Lung (tissue), 12 donors: ENCODE results near the gene PPARGC1A. TPM values are rescaled to one million over a fixed set of nuclear protein-coding genes. Genes with fewer than 3 reads are reported as not detected.

Source experiments
- ATAC-seq: fragments of 200-7000 bp; cut with Tn5 transposase; one replicate; pipeline ENCODE4 v1.9.1; 2020; ENCODE audit warnings: moderate number of reproducible peaks; ENCODE audit not compliant: insufficient read depth, low FRiP score
- DNase-seq, 3 donors: peaks; one replicate each; pipeline ENCODE4 v3.0.0-alpha.2; 2013 to 2017
- H3K27ac ChIP-seq, 2 donors: one replicate each; pipeline ENCODE4 v1.5.1; 2013; ENCODE audit warnings: mild to moderate bottlenecking in 2 of 2, moderate library complexity in 2 of 2, control low read depth in 1 of 2, inconsistent platforms in 1 of 2, low read depth in 1 of 2, low read length in 1 of 2
- H3K27me3 ChIP-seq, 3 donors: one replicate each; pipeline ENCODE4 v1.5.1; 2013; ENCODE audit warnings: low read length in 2 of 3; ENCODE audit not compliant: control insufficient read depth in 3 of 3, insufficient read depth in 3 of 3
- H3K36me3 ChIP-seq, 4 donors: one replicate each; pipeline ENCODE4 v1.5.1; 2013; ENCODE audit warnings: low read length in 4 of 4, mild to moderate bottlenecking in 1 of 4, moderate library complexity in 1 of 4; ENCODE audit not compliant: control insufficient read depth in 4 of 4, insufficient read depth in 4 of 4
- H3K4me1 ChIP-seq, 5 donors: one replicate each; pipeline ENCODE4 v1.5.1; 2013; ENCODE audit warnings: low read length in 5 of 5, mild to moderate bottlenecking in 2 of 5, moderate library complexity in 1 of 5; ENCODE audit not compliant: control insufficient read depth in 5 of 5, insufficient read depth in 5 of 5
- H3K4me3 ChIP-seq: one replicate; pipeline ENCODE4 v1.5.1; 2013; ENCODE audit warnings: mild to moderate bottlenecking, control low read depth, moderate library complexity
- H3K9ac ChIP-seq, 2 donors: one replicate each; pipeline ENCODE4 v1.5.1; 2013; ENCODE audit warnings: low read length in 2 of 2, control low read depth in 1 of 2; ENCODE audit not compliant: insufficient read depth in 1 of 2
- H3K9me3 ChIP-seq, 4 donors: one replicate each; pipeline ENCODE4 v1.5.1; 2013; ENCODE audit warnings: low read length in 3 of 4, mild to moderate bottlenecking in 1 of 4, moderate library complexity in 1 of 4; ENCODE audit not compliant: control insufficient read depth in 4 of 4, insufficient read depth in 3 of 4
- CTCF ChIP-seq: IDR thresholded peaks from 2 replicates; pipeline ENCODE4 v1.5.1; 2012; ENCODE audit warnings: mild to moderate bottlenecking; ENCODE audit errors: control extremely low read depth, extremely low read depth
- WGBS, 2 donors: extraction: QIAGEN DNeasy Blood & Tissue Kit; methylation state at CpG; one replicate each; pipeline ENCODE4 v1.1.7; 2013; 5-methylcytosine and 5-hydroxymethylcytosine counted together
- polyA plus RNA-seq, 2 donors: library from polyadenylated mRNA; stranded (reverse); fragments of 200-250 nt; gene quantifications; one replicate each; pipeline ENCODE4 v1.2.1, GENCODE V29; 2013
- total RNA-seq, 2 donors: library from RNA; depleted of rRNA in 1 of 2; stranded (reverse); fragments of >200 nt in 1 of 2; gene quantifications; one replicate each; pipeline ENCODE4 v1.2.1, GENCODE V29; 2014 to 2021
- donor health status: control.
- donor health status: control.
- donor health status: Bipolar disorder and iron deficiency.
- donor health status: healthy.
- donor health status: DM: yes; HTN: yes; CAD: no.

The PPARGC1A gene
- total and polyA plus RNA-seq, 4 donors = 1.1 to 17.9 (median 5.1) TPM

DNA sequence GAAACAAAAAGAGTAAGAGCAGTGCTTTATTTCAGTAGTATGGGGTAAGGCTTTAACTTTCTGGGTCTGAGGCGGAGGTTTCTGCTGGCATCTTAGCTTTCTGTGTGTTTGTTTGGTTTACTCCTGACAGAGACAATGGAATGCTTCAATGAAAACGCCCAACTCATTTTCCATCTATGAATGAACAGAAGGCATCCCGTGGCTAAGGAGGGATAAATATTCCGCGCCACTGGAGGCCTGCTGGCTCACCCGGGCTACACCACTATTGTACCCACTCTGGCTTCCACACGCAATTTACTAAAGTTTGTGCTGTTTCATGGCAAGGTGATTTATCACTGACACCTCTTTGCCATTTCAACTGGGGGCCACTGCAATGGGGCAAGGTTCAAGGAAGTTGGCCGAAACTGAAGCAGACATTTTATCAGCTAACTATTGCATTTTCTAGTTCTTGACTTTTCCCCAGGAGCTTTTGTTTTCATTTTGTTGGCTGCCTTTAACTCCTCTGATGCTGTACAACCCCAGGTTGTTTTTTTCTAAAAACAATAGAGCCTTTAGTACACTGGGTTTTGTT lies 32.8 kb upstream of the PPARGC1A start:
- no peak for ATAC-seq
- no peak overlapping the region for H3K27ac ChIP-seq
- no peaks in the 10 kb centered on the region for H3K27me3 ChIP-seq
- no peak overlapping the region for H3K4me3 ChIP-seq
- no peak for DNase-seq
- H3K4me1 ChIP-seq = peaks cover 0 to 5% (median 0%) of the 10 kb centered on the region in 5 donors
- no peak overlapping the region for H3K9ac ChIP-seq
- H3K9me3 ChIP-seq = no peaks in the 10 kb centered on the region
- TF ChIP-seq CTCF = no peak
- H3K36me3 ChIP-seq = no peaks in the 10 kb centered on the region
- WGBS, 2 donors = 88 to 90% methylated on average over 8 of the region's 8 CpGs

DNA sequence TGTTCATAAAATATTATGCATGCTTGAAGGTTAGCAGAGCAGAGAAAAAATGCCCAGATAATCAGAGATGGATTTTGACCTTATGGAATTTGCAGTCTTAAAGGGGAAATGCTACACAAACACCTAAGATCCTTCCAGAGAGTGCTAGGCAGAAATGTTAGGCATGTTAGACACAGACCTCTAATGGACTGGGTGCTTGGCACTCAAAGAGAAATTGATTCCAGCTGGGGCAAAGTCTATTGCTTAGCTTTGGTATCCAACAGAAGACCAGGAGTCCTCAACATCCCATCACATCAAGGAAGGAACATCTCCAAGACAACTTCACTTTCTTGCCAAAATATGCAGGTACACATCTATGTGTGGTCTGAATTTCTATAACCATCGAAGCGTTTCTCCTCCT lies 32.2 kb upstream of the PPARGC1A start:
- no peak for TF ChIP-seq CTCF
- H3K27ac ChIP-seq = no peak overlapping the region
- 96 to 98% methylated on average over 2 of the region's 2 CpGs for WGBS, 2 donors

DNA sequence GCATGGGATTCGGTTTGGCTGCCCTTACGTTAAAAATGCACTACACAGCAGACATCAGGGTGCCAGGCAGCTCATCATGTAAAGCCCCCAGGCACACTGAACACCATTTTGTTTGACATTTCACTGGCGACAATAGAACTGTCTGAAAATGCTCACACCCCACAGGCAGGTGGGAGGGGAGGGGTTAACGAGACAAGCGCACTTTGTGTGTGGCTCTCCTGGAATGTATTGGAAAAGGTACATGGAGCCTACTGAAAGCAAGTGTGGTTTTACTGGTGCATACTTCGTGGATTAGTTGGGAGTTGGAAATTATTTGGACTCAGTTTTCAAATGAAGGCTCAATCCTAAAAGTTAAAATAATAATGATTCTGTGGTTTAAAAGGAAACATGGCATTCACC lies 31.6 kb upstream of the PPARGC1A start:
- no peak for TF ChIP-seq CTCF
- Histone ChIP-seq H3K9ac (no peak overlapping the region), H3K4me3 (no peak overlapping the region), H3K27me3 (no peaks in the 10 kb centered on the region), H3K9me3 (no peaks in the 10 kb centered on the region), H3K4me1 (peaks cover 0 to 5% (median 0%) of the 10 kb centered on the region in 5 donors), H3K27ac (no peak overlapping the region), H3K36me3 (no peaks in the 10 kb centered on the region)
- ATAC-seq (no peak), DNase-seq (no peak)
- 85 to 93% methylated on average over 6 of the region's 6 CpGs for WGBS, 2 donors

More for the DNA sequence above, 32.2 kb upstream of the PPARGC1A start:
- no peak for DNase-seq
- Histone ChIP-seq H3K36me3 (no peaks in the 10 kb centered on the region), H3K4me1 (peaks cover 0 to 5% (median 0%) of the 10 kb centered on the region in 5 donors), H3K9me3 (no peaks in the 10 kb centered on the region), H3K27me3 (no peaks in the 10 kb centered on the region), H3K9ac (no peak overlapping the region), H3K4me3 (no peak overlapping the region)
- ATAC-seq = no peak
